GM19025 (cell line): Measurements from ENCODE around the gene GOLGA6L1.
"Not testable (repeated sequence)": the region's sequence is repeated elsewhere in the genome, so short reads cannot be mapped to it uniquely, and the experiment has no call there.

ENCODE experiments used
- ATAC-seq: cut with Tn5 transposase; IDR thresholded peaks from one replicate; pipeline ENCODE4 v1.9.1; 2021; ENCODE audit warnings: mild to moderate bottlenecking, low read depth, moderate library complexity; ENCODE audit not compliant: unreplicated experiment

The GOLGA6L1 gene, protein sequence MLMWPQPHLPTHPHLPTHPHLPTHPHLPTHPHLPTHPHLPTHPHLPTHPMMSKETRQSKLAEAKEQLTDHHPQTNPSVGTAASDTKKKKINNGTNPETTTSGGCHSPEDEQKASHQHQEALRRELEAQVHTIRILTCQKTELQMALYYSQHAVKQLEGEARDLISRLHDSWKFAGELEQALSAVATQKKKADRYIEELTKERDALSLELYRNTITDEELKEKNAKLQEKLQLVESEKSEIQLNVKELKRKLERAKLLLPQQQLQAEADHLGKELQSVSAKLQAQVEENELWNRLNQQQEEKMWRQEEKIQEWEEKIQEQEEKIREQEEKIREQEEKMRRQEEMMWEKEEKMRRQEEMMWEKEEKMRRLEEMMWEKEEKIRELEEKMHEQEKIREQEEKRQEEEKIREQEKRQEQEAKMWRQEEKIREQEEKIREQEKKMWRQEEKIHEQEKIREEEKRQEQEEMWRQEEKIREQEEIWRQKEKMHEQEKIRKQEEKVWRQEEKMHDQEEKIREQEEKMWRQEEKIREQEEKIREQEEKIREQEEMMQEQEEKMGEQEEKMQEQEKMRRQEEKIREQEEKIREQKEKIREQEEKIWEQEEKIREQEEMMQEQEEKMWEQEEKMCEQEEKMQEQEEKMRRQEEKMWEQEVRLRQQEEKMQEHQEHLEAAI

DNA sequence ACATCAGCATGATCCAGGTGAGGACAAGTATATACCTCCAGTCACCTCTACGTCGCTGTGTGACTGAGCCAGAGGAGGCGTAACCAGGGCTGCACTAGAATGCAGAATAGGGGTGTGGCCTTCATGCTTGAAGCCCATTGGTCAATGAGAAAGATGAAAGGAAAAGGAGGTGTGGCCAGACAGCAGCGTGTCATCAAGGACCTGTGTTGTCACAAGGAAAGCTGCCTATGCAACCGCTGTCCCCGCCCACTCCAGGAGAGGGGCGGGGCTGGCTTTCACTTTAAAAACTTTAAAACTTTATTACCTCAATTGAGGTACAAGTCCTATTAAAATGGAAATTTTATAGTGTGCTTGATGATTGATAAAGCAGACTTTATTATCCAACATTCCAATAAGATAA is at the start of gene GOLGA6L1:
GOLGA6L1 (minus strand) TSS at position 101 of the 400 bp plus-strand sequence; CDS start at position 10, 91 bp downstream.
- not testable (repeated sequence) for ATAC-seq

DNA sequence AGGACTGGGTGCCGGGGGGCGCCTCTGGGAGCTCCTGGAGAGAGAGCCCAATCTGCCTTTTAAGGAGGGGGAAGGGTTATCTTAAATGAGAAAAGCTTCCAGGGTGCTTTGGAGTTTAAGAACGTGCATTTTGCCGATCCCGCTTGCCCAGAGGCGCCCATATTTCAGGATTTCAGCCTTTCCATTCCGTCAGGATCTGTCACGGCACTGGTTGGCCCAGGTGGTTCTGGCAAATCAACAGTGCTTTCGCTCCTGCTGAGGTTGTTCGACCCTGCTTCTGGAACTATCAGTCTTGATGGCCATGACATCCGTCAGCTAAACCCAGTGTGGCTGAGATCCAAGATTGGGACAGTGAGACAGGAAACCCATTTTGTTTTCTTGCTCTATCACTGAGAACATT is 44.6 kb upstream of the GOLGA6L1 start:
- not testable (repeated sequence) for ATAC-seq

DNA sequence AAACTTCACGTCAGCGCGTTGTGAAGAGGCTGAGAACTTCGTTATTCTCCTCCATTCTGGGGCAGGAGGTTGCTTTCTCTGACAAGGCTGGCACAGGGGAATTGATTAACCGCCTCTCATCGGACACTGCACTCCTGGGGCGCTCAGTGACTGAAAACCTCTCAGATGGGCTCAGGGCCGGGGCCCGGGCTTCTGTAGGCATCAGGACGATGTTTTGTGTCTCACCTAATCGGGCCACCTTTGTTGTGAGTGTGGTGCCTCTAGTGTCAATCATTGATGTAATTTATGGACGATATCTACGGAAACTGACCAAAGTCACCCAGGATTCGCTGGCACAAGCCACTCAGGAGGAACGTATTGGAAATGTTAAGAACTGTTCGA is 43.9 kb upstream of the GOLGA6L1 start:
- not testable (repeated sequence) for ATAC-seq

DNA sequence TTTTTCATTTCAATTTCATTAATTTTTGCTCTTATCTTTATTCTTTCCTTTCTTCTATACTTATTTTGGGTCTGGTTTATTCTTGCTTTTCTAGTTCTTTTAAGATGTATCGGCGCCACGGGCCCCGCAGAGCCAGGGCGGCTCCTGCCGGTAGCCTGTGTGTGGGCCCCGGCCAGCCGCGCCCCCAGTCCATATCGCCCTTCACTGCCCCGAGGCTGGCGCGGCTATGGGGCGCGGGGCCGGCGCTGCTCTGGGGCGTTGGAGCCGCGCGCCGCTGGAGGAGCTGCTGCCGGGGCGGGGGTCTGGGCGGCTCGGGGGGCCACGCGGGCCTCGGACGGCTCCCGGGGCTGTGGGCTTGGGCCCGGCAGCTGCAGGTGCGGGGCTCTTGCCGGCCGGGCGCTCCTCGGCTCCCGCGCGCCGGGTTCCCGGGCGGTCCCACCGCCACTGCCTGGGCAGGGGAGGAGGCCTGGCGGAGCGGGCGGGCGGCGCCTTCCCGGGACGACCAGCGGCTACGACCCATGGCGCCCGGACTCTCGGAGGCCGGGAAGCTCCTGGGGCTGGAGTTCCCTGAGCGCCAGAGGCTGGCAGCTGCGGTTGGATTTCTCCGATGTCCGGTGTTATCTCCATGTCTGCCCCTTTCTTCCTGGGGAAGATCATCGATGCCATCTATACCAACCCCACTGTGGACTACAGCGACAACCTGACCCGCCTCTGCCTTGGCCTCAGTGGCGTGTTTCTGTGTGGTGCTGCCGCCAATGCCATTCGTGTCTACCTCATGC is 43.3 kb upstream of the GOLGA6L1 start:
- ATAC-seq: not testable (repeated sequence)

DNA sequence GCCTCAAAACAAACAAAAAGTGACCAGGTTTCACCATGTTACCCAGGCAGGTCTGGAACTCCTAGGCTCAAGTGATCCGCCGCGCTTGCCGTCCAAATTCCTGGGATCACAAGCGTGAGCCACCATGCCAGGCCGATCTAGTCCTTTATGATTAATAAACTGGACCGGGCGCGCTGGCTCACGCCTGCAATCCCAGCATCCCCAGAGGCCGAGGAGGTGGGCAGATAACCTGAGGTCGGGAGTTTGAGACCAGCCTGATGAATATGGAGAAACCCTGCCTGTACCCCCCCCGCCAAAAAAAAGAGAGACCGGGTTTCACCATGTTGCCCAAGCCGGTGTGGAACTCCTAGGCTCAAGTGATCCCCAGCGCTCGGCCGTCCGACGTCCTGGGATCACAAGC is 40.1 kb upstream of the GOLGA6L1 start:
- ATAC-seq: not testable (repeated sequence)

DNA sequence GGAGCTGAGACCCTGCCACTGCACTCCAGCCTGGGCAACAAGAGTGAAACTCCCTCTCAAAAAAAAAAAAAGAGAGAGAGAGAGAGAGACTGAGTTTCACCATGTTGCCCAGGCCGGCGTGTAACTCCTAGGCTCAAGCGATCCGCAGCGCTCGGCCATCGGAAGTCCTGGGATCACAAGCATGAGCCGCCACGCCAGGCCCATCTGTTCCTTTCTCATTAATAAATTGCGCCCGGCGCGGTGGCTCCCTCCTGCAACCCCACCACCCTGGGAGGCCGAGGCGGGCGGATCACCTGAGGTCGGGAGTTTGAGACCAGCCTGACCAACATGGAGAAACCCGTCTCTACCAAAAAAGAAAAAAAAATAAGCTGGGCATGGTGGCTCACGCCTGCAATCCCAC is 39.0 kb upstream of the GOLGA6L1 start:
- ATAC-seq: not testable (repeated sequence)

DNA sequence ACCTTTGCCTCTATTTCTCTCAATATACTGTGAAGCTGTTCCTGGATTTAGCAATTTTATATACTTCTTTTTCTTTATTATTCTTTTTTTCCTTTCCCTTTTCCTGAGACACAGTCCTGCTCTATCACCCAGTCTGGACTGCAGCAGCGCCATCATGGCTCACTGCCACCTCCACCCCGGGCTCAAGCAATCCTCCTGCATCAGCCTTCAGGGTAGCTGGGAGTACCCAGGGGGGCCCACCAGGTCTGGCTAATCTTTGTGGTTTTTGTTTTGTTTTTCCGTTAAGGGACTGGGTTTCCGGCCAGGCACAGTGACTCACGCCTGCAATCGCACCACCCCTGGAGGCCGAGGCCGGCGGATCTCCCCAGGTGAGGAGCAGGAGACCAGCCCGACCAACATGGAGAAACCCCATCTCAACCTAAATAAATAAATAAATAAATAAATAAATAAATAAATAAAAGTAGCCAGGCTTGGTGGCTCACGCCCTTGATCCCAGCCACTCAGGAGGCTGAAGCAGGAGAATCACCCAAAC is 38.1 kb upstream of the GOLGA6L1 start:
- ATAC-seq: not testable (repeated sequence)

DNA sequence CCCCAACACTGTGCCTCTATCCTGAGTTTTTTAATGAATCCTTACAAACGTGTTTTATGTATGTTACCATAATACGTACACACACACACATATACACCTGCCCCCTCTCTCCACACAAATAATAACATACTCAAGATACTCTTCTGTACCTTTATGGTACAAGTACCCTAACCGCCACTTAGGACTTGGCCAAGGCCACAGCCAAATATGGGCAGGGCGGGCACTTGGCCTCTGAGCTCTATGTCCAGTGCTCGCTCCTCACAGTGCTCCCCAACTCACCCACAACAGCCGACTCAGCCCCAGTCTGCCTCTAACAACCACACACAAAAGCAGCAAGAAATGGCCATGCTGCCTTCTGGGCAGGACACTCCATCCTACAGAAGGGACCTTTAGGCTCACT is 3.8 kb downstream of the GOLGA6L1 start:
- ATAC-seq: not testable (repeated sequence)

DNA sequence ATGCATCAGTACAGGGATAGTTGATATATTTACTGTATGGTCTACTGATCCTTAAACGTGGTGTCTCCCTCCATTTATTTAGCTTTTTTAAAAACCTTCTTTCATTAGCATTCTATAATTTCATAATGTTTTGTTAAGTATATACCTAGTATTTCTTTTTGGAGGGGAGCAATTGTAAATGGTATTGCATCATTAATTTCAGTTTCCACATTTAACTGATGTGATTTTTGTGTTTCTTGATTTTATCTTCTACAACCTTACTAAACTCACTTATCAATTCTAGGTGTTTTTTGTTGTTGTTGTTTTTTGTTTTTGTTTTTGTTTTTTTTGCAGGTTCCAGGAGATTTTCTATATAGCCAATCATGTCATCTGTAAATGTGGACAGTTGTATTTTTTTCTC is 18.4 kb downstream of the GOLGA6L1 start:
- ATAC-seq: no peak

DNA sequence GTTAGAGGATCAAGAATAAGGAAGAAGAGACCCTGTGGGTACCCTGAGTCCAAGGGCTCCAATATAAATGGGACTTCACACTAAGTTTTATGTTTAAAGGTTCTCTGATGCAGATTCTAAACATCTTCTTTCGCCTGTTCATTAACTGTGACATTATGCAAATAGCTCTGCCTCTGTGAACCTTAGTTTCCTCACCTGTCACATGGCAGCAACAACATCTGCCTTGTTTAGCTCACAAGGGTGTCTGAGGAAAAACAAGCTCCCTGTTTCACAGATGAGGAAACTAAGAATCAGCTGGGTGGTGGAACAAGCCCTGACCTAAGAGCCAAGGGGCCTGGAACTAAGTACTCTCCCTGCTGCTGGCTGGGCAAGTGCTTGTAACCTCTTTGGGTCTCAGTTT is 40.8 kb downstream of the GOLGA6L1 start:
- ATAC-seq: no peak

DNA sequence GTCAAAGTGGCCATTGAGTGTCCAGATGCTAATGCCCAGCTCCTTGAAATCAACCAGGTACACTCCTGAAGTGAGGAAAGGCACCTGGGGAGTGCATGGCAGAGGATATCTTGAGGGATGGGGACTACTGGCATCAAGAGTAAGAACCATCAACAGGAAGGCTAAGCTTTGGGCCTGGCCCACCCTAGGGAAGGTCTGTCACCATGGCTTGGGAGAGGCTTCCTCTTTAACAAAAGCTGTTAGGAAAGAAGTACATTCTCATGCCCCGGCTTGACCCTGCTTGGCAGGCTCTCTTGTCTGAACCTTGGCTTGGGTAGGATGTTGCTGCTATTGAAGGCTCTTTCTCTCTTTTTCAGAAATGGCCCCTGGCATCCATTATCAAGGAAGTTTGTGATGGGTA is 53.5 kb downstream of the GOLGA6L1 start:
- ATAC-seq: no peak

DNA sequence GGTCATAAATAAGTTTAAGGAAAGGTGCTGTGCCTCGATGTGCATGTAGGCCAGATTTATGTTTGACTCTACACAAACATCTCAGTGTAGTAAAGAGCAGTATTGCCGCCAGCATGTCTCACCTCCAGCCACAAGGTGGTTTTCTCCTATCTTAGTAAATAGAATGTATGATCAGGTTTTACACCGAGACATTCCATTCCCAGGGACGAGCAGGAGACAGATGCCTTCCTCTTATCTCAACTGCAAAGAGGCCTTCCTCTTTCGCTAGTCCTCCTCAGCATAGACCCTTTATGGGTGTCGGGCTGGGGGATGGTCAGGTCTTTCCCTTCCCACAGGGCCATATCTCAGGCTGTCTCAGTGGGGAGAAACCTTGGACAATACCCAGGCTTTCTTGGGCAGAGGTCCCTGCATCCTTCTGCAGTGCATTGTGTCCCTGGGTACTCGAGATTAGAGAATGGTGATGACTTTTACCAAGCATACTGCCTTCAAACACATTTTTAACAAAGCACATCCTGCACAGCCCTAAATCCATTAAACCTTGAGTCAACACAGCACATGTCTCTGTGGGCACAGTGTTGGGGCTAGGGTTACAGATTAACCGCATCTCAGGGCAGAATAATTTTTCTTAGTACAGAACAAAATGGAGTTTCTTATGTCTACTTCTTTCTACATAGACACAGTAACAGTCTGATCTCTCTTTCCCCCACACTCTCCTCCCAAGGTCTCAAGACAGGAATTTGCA is 54.5 kb downstream of the GOLGA6L1 start:
- not testable (repeated sequence) for ATAC-seq

DNA sequence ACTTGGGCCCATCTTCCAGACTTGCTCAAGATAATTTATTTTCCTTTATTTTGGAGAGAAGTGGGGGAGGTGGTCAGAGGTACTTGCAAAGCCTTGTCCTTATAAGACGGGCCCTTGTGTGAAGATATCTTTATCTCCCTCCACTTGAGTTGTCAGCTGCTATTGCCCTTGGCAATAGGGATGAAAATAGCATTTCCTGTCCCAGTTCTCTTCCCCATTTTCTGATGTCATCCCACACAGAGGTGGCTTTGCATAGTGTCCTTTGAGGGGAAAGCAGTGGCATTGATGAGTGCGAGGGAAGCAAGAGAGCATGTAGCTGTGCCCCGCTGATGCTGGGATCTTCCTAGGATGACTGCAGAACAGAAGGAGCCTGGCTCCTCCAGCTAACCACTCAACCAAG is 55.4 kb downstream of the GOLGA6L1 start:
- no peak for ATAC-seq

DNA sequence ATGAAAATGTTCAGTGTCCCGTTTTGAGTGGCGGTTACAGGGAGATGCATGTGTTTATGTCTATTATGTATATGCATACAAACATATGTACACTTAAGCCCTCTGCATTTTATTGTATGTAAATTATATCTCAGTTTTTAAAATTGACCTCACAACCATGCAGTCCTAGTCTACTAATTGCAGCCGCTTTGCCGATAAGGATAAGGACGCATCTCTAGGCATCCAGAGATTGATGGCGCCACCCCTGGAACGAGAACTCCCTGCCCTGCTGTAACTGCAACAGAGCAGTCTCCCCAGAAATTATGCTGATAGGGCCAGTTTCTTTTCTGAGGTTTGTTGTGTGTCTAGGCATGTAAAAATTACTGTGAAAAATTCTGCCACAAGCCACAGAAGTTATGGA is 56.9 kb downstream of the GOLGA6L1 start:
- ATAC-seq: no peak
